Measurements from ENCODE around the gene UST. TPM values are rescaled to one million over a fixed set of nuclear protein-coding genes. Genes with fewer than 3 reads are reported as not detected.

The UST gene
- total RNA-seq, 4 donors from 2014 or later = 16.7 to 19.5 (median 18.1) TPM

DNA sequence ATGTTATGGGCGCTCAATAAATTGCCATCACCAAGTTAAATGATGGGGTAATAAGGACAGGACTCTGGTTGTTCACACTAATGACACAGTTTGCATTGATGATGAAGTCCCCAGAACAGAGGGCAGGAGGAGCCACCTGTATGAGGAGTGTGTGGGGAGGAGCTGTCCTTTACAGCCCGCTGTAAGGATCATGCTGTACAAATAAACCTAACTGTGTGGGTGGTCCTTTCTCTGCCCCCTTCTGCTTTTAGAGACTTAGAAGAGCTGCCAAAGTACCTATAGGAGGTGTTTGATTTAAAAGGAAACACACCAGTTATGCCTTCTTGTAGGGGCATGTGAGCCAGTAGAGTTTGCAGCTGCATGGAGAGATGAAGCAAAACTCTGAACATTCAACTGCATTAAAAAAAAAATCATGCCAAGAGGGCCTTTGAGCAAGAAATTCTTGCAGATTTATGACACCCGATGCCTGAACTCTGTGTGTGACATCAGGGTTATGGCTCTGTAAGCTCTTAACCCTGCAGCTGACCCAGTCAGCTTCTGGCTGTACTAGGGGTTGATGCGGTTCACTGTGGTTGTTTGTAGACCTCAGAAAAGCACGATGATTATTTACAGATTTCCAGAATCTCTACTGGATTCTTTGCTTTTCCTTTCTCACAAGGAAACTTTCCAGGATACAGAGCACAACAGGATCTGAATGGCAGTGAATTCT, 67.4 kb downstream of the UST start:
- WGBS = 67% methylated on average over 5 of the region's 5 CpGs
- no peak for TF ChIP-seq POLR2AphosphoS5 (IDR thresholded peaks at IDR 0.05)
- no peak for DNase-seq (ENCODE audit: low spot score in 2 of 2)

DNA sequence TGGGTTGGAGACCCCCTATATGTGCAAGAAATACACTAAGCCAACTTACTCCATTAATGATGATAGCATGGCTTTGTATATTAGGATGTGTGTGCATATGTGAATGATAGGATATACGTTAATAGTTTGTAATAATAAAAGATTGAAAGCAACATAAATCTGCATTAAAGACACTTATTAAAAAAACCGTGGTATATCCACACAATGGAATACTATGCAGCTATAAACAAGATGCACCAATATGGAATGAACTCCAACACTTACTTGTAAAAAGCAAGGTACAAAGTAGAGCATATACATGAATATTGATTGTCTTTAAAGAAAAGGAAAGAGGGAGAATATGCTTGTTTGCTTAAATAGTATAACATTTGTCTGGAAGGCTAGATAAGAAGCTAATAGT, 68.0 kb downstream of the UST start:
- TF ChIP-seq EP300 (IDR thresholded peaks at IDR 0.05) (no peak), POLR2AphosphoS5 (IDR thresholded peaks at IDR 0.05) (no peak), POLR2A (IDR thresholded peaks at IDR 0.05) (no peak)
- TF ChIP-seq, protein P1, sequence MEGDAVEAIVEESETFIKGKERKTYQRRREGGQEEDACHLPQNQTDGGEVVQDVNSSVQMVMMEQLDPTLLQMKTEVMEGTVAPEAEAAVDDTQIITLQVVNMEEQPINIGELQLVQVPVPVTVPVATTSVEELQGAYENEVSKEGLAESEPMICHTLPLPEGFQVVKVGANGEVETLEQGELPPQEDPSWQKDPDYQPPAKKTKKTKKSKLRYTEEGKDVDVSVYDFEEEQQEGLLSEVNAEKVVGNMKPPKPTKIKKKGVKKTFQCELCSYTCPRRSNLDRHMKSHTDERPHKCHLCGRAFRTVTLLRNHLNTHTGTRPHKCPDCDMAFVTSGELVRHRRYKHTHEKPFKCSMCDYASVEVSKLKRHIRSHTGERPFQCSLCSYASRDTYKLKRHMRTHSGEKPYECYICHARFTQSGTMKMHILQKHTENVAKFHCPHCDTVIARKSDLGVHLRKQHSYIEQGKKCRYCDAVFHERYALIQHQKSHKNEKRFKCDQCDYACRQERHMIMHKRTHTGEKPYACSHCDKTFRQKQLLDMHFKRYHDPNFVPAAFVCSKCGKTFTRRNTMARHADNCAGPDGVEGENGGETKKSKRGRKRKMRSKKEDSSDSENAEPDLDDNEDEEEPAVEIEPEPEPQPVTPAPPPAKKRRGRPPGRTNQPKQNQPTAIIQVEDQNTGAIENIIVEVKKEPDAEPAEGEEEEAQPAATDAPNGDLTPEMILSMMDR (IDR thresholded peaks at IDR 0.05) = no peak
- Histone ChIP-seq H3K4me3 (no peak overlapping the region), H3K27ac (no peak overlapping the region), H3K4me1 (peaks cover 23% of the 10 kb centered on the region), H3K36me3 (no peaks in the 10 kb centered on the region), H3K9me3 (no peaks in the 10 kb centered on the region), H3K27me3 (no peaks in the 10 kb centered on the region)
- DNase-seq (ENCODE audit: low spot score in 2 of 2) = no peak
- WGBS = 97% methylated on average over 2 of the region's 2 CpGs

More for the DNA sequence above, 67.4 kb downstream of the UST start:
- Histone ChIP-seq H3K27ac (no peak overlapping the region), H3K27me3 (no peaks in the 10 kb centered on the region), H3K4me1 (peaks cover 19% of the 10 kb centered on the region), H3K9me3 (no peaks in the 10 kb centered on the region), H3K36me3 (no peaks in the 10 kb centered on the region), H3K4me3 (no peak overlapping the region)

DNA sequence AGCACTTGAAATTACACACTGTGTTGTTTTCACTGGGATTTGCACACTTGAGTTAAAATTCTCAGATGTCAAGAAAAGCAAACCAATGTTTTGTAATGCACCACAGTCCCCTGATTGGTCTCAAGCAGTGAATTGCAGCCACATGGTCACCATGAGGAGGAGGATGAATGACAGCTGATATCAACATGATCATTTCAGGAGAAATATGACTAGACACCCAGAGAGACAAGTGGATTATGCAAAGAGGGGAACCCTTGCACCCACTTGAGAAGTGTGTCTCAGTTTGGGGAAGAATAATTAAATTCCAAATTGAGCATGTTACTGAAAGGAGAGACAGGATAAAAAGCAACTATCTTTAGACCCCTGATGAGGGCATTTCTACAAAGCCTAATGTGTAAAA, 69.3 kb downstream of the UST start:
- Histone ChIP-seq H3K4me1 (peaks cover 23% of the 10 kb centered on the region), H3K9me3 (no peaks in the 10 kb centered on the region), H3K27me3 (no peaks in the 10 kb centered on the region), H3K27ac (no peak overlapping the region), H3K36me3 (no peaks in the 10 kb centered on the region), H3K4me3 (no peak overlapping the region)
- TF ChIP-seq, protein P1 (IDR thresholded peaks at IDR 0.05) = no peak
- no peak for TF ChIP-seq EP300 (IDR thresholded peaks at IDR 0.05)
- TF ChIP-seq POLR2A (IDR thresholded peaks at IDR 0.05) = no peak
- no peak for TF ChIP-seq POLR2AphosphoS5 (IDR thresholded peaks at IDR 0.05)
- no peak for DNase-seq (ENCODE audit: low spot score in 2 of 2)

DNA sequence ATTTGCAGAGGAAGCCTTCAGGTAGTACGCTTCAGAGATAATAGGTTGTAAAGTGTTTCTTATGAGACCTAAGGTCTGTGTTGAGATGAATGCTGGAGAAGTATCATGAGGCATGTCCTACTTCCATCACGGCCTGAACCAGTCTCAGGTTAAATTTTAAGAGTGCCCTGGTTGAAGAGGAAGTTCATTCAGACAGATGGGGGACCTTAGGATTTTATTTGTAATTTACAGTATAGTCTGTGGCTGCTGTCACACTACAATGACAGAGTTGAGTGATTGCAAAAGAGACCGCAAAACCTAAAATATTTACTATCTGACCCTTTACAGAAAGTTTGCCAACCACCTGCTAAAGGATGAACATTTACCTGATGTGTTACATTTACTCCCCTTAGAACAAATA, 70.9 kb downstream of the UST start:
- Histone ChIP-seq H3K4me1 (peaks cover 23% of the 10 kb centered on the region), H3K36me3 (no peaks in the 10 kb centered on the region), H3K9me3 (no peaks in the 10 kb centered on the region), H3K27ac (no peak overlapping the region), H3K4me3 (no peak overlapping the region), H3K27me3 (no peaks in the 10 kb centered on the region)
- 84% methylated on average over 3 of the region's 3 CpGs for WGBS
- TF ChIP-seq EP300 (IDR thresholded peaks at IDR 0.05) = no peak
- TF ChIP-seq, protein P1 (IDR thresholded peaks at IDR 0.05) = no peak
- TF ChIP-seq POLR2A (IDR thresholded peaks at IDR 0.05) = no peak
- TF ChIP-seq POLR2AphosphoS5 (IDR thresholded peaks at IDR 0.05) = no peak
- DNase-seq (ENCODE audit: low spot score in 2 of 2) = no peak

DNA sequence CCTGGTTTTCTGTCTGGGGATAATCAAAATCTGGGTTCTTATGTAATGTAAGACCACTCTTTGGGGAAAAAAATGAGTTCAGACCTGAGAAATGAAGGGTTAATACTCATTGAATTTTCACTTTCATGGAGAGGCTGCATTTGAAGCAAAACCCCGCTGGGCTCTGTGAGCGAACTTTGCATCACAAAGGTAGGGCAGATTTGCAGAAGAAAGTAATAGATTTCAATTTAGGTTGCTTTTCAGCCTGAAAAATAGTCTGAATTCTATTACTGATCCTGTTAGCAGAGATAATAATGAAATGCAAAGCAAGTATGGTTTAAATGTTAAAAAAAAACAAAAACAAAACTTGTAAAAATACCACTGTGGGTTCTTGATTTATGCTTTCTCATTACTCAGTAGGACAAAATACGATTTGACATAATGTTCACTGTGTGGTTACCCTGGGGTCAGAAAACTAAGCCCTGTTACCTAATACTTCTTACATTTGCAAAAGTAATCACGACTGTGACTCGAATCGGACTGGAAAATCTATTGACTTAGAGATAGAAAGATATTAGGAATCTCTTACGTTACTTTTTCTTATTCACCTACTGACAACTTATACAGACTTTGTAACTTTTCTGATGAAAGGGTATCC, 72.2 kb downstream of the UST start:
- 51% methylated on average over 7 of the region's 7 CpGs for WGBS
- no peak for DNase-seq (ENCODE audit: low spot score in 2 of 2)
- no peak overlapping the region for H3K4me3 ChIP-seq
- H3K4me1 ChIP-seq = peaks cover 23% of the 10 kb centered on the region
- no peaks in the 10 kb centered on the region for H3K27me3 ChIP-seq
- H3K9me3 ChIP-seq = no peaks in the 10 kb centered on the region
- TF ChIP-seq POLR2A (IDR thresholded peaks at IDR 0.05) (no peak), POLR2AphosphoS5 (IDR thresholded peaks at IDR 0.05) (no peak), EP300 (IDR thresholded peaks at IDR 0.05) (no peak)
- TF ChIP-seq, protein P1 (IDR thresholded peaks at IDR 0.05) = no peak
- no peaks in the 10 kb centered on the region for H3K36me3 ChIP-seq
- no peak overlapping the region for H3K27ac ChIP-seq
